ENCODE results near the gene LXN.
"Not testable (repeated sequence)": the region's sequence is repeated elsewhere in the genome, so short reads cannot be mapped to it uniquely, and the experiment has no call there.

LXN gene

DNA sequence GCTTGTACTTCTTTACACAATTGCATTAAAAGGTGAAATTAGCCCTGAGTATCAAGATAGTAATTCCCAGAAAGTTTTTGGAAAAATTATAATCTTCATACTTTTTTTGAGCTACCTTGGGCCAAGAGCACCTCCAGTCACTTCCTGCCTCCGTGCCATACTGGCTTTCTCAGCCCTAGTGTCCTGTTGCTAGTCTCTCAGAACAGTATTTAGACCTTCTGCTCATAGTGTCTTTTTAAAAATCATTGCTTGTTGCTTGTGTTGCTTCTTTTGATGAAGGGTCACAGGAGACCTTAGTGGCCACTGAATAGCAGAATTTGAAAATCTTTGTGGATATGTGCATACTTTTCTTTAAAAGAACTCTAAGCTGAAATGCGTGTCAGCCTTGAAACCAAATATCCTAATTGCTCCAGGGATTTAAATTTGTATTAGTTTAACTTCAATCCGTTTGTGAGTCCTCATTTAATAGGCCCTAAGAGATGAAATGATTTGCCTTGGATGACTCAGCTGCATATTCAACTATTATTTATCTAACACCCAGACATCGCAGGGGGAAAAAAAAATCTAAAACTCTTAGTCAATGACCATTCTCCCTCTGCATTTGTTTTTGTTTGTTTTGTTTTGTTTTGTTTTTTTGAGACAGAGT lies 29.1 kb upstream of the LXN start:
- Histone ChIP-seq H3K27me3 (ENCODE audit: insufficient read depth, low read depth, severe bottlenecking) (no peaks in the 10 kb centered on the region), H3K9me3 (ENCODE audit: severe bottlenecking) (no peaks in the 10 kb centered on the region), H3K27ac (no peak overlapping the region), H3K4me3 (ENCODE audit: low read depth, low read length) (no peak overlapping the region), H3K36me3 (no peaks in the 10 kb centered on the region)
- TF ChIP-seq, protein P1, sequence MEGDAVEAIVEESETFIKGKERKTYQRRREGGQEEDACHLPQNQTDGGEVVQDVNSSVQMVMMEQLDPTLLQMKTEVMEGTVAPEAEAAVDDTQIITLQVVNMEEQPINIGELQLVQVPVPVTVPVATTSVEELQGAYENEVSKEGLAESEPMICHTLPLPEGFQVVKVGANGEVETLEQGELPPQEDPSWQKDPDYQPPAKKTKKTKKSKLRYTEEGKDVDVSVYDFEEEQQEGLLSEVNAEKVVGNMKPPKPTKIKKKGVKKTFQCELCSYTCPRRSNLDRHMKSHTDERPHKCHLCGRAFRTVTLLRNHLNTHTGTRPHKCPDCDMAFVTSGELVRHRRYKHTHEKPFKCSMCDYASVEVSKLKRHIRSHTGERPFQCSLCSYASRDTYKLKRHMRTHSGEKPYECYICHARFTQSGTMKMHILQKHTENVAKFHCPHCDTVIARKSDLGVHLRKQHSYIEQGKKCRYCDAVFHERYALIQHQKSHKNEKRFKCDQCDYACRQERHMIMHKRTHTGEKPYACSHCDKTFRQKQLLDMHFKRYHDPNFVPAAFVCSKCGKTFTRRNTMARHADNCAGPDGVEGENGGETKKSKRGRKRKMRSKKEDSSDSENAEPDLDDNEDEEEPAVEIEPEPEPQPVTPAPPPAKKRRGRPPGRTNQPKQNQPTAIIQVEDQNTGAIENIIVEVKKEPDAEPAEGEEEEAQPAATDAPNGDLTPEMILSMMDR (IDR thresholded peaks at IDR 0.05; ENCODE audit: low read depth, low read length) = no peak
- DNase-seq = no peak

DNA sequence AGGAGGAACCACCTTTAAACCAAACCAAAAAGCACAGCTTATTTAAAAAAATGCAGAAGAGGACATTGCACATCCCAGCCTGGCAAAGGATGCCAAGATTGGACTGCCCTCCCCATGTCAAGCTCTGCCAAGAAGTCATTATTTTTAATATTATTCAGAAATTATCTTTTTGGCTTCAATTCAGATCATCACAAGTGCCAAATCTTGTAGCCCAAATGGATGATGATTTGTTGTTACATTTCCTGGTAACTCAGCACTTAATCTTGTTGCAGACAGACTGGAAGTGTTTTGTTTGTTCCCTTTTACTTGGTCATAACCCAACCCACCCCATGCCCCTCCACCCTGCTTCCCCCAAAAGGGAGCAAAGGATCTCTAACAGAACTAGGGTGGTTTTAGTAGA lies 28.1 kb upstream of the LXN start:
- no peak overlapping the region for H3K4me3 ChIP-seq (ENCODE audit: low read depth, low read length)
- no peaks in the 10 kb centered on the region for H3K9me3 ChIP-seq (ENCODE audit: severe bottlenecking)
- no peaks in the 10 kb centered on the region for H3K36me3 ChIP-seq
- no peak overlapping the region for H3K27ac ChIP-seq
- no peak for DNase-seq
- no peaks in the 10 kb centered on the region for H3K27me3 ChIP-seq (ENCODE audit: insufficient read depth, low read depth, severe bottlenecking)
- TF ChIP-seq, protein P1 (IDR thresholded peaks at IDR 0.05; ENCODE audit: low read depth, low read length) = no peak

DNA sequence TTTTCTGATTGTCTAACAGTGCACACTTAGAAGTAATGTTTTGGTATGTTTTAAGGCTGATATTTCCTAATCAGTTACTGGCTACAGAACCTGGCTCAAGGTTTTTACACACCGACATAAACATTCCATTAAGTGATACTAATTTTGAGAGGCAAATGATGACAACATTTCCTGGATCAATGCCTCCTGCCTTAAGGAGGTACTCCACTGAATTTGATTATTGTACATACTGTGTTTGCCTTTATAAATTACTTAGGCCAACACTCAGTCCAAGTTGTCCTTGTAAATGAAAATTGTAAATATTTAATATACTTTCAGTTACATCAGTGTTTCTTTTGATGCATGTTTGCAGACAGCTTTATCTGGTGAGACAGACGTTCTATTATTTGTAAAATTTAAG lies 24.2 kb upstream of the LXN start:
- no peaks in the 10 kb centered on the region for H3K9me3 ChIP-seq (ENCODE audit: severe bottlenecking)
- TF ChIP-seq, protein P1 (IDR thresholded peaks at IDR 0.05; ENCODE audit: low read depth, low read length) = no peak
- DNase-seq = no peak
- no peak overlapping the region for H3K4me3 ChIP-seq (ENCODE audit: low read depth, low read length)
- H3K36me3 ChIP-seq = peaks cover 12% of the 10 kb centered on the region
- no peak overlapping the region for H3K27ac ChIP-seq
- H3K27me3 ChIP-seq (ENCODE audit: insufficient read depth, low read depth, severe bottlenecking) = no peaks in the 10 kb centered on the region

DNA sequence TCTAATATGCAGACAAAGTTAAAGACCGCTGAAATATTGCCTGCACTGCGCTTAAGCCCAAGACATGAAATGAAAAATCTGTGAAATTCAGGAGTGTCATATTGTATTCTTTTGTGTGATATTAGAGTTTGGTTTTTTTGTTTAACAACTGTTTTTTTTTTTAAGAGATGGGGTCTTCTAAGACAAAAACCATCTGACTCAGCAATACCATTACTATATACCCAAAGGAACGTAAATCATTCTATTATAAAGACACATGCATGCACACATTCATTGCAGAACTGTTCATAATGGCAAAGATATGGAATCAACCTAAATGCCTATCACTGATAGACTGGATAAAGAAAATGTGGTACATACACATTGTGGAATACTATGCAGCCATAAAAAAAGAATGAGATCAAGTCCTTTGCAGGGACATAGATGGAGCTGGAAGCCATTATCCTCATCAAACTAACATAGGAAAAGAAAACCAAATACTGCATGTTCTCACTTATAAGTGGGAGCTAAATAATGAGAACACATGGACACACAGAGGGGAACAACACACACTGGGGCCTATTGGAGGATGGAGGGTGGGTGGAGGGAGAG lies 21.5 kb upstream of the LXN start:
- not testable (repeated sequence) for H3K9me3 ChIP-seq (ENCODE audit: severe bottlenecking); DNase-seq; H3K27me3 ChIP-seq (ENCODE audit: insufficient read depth, low read depth, severe bottlenecking); H3K27ac ChIP-seq; H3K4me3 ChIP-seq (ENCODE audit: low read depth, low read length)
- H3K36me3 ChIP-seq = peaks cover 12% of the 10 kb centered on the region

DNA sequence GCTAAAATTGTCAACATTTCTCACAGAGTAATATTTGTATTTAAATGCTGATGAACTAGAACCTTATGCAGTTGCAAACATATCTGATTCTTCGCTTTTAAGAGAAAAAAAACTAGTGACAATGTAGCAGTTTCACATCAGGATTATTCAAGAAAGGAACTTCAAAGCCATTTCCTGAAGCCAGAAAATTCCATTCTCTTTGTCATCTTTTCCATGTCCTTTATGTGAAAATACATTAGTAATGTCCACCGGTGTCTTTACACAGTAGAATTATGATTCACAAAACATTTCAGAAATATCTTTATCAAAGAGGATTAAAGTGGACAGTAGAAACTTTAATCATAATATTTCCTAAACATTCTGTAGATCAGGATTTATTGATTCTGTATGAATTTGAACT lies 12.7 kb upstream of the LXN start:
- H3K36me3 ChIP-seq = peaks cover 5% of the 10 kb centered on the region
- no peak for DNase-seq
- TF ChIP-seq, protein P1 (IDR thresholded peaks at IDR 0.05; ENCODE audit: low read depth, low read length) = no peak
- no peak overlapping the region for H3K27ac ChIP-seq
- no peak overlapping the region for H3K4me3 ChIP-seq (ENCODE audit: low read depth, low read length)
- H3K27me3 ChIP-seq (ENCODE audit: insufficient read depth, low read depth, severe bottlenecking) = no peaks in the 10 kb centered on the region
- H3K9me3 ChIP-seq (ENCODE audit: severe bottlenecking) = no peaks in the 10 kb centered on the region

DNA sequence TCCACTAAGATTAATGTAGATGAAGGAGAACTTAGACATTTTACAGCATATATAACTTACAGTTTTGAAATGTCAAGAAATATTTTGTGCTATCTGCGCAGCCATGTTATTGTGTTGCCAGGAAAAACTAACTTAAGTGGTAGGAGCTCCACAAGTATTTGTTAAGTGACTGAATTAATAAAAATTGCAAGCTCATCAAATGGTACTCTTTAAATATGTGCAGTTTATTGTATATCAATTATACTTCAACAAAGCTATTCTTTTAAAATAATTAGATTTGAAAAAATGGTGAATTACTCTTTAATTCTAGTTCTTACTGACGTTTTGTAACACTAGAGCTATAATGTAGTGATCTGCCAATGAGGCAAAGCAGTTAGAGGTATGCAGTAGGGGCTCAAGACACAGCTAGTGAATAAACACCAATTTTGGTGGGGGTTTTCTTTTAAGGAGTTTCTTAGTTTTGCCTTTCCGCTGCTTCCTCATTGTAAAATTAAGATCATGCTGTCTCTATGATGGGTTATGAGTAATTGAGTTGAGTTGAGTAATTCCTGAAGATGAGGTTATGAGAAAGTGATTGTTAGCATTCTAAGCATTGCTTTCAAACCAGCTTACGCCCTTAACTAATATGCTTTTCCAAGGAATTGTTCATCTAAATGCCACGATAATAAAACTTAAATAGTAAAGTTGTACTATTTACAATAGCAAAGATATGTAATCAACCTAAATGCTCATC lies 10.9 kb upstream of the LXN start:
- peaks cover 5% of the 10 kb centered on the region for H3K36me3 ChIP-seq
- TF ChIP-seq, protein P1 (IDR thresholded peaks at IDR 0.05; ENCODE audit: low read depth, low read length) = no peak
- H3K4me3 ChIP-seq (ENCODE audit: low read depth, low read length) = no peak overlapping the region
- H3K27ac ChIP-seq = no peak overlapping the region
- H3K9me3 ChIP-seq (ENCODE audit: severe bottlenecking) = no peaks in the 10 kb centered on the region
- DNase-seq = no peak
- no peaks in the 10 kb centered on the region for H3K27me3 ChIP-seq (ENCODE audit: insufficient read depth, low read depth, severe bottlenecking)
